22Rv1 (cell line): ENCODE measurements around the gene NARF.

Source experiments
- CTCF ChIP-seq: fragments of 450-650 bp; IDR thresholded peaks from 2 replicates; pipeline ENCODE4 v1.5.1; 2017; ENCODE audit warnings: mild to moderate bottlenecking
- ZFX ChIP-seq: fragments of 450-650 bp; IDR thresholded peaks from 2 replicates; pipeline ENCODE4 v1.6.1; 2017; ENCODE audit warnings: antibody characterized with exemption, borderline replicate concordance

GRCh38 chr17:82434216-82434565 is 24.4 kb upstream of the NARF start:
- TF ChIP-seq CTCF (no peak), ZFX (no peak)
